ENCODE results near the gene CDKN2B.

CDKN2B gene

DNA sequence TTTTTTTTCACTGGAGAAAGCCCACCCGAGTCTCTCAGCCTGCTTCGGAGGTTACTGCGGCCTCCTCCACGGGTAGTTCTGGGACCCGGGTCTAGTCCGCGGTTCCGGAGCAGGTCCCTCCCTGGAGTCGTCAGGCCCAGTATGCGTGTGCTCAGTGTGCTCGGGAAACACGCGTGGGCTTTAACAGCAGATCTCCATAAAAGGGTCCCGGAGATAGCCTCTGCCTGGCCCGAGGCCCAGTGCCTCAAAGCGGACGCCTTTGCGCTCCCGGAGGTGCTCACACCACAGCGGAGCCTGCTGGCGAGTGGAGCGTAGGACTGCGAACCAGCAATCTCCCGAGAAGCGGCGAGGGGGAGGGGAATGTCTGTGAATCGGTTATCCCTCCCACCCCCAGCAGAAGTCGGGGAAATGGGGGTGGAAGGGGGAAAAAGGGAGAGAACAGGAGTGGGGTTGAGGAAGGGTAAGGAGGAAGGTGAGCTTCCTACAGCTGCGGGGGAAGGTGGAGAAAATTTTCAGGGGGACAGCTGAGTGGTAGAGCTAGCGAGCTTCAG, 43.6 kb downstream of the CDKN2B start:
- CTCF ChIA-PET, result no interaction called here
- no peaks in the 10 kb centered on the region; the same call in 1 of the 2 replicates for H3K9me3 ChIP-seq (ENCODE audit: control insufficient read depth, insufficient read depth, low read depth, low read length)
- TF ChIP-seq SP3 (tag by site-specific recombination; IDR thresholded peaks at IDR 0.05) (no peak), ZNF423 (tag by site-specific recombination; IDR thresholded peaks at IDR 0.05) (no peak), ZNF16 (tag by site-specific recombination; IDR thresholded peaks at IDR 0.05; ENCODE audit: low read depth) (no peak), ZNF549 (tag by site-specific recombination; IDR thresholded peaks at IDR 0.05) (no peak), MEIS1 (CRISPR knock-in tag; IDR thresholded peaks at IDR 0.05; ENCODE audit: borderline replicate concordance) (no peak), ZNF747 (tag by site-specific recombination; IDR thresholded peaks at IDR 0.05) (no peak), MZF1 (tag by site-specific recombination; IDR thresholded peaks at IDR 0.05; ENCODE audit: borderline replicate concordance) (no peak), ZNF521 (tag by site-specific recombination; IDR thresholded peaks at IDR 0.05) (no peak), ZNF768 (tag by site-specific recombination; IDR thresholded peaks at IDR 0.05) (no peak), RBAK (tag by site-specific recombination; IDR thresholded peaks at IDR 0.05) (no peak), YY1 (tag by site-specific recombination; IDR thresholded peaks at IDR 0.05) (no peak), ZNF394 (tag by site-specific recombination; IDR thresholded peaks at IDR 0.05; ENCODE audit: borderline replicate concordance) (no peak)
- TF ChIP-seq, protein P1, sequence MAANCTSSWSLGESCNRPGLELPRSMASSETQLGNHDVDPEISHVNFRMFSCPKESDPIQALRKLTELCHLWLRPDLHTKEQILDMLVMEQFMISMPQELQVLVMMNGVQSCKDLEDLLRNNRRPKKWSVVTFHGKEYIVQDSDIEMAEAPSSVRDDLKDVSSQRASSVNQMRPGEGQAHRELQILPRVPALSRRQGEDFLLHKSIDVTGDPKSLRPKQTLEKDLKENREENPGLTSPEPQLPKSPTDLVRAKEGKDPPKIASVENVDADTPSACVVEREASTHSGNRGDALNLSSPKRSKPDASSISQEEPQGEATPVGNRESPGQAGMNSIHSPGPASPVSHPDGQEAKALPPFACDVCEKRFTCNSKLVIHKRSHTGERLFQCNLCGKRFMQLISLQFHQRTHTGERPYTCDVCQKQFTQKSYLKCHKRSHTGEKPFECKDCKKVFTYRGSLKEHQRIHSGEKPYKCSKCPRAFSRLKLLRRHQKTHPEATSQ (tag by site-specific recombination; IDR thresholded peaks at IDR 0.05), result no peak
- TF ChIP-seq, protein P2, sequence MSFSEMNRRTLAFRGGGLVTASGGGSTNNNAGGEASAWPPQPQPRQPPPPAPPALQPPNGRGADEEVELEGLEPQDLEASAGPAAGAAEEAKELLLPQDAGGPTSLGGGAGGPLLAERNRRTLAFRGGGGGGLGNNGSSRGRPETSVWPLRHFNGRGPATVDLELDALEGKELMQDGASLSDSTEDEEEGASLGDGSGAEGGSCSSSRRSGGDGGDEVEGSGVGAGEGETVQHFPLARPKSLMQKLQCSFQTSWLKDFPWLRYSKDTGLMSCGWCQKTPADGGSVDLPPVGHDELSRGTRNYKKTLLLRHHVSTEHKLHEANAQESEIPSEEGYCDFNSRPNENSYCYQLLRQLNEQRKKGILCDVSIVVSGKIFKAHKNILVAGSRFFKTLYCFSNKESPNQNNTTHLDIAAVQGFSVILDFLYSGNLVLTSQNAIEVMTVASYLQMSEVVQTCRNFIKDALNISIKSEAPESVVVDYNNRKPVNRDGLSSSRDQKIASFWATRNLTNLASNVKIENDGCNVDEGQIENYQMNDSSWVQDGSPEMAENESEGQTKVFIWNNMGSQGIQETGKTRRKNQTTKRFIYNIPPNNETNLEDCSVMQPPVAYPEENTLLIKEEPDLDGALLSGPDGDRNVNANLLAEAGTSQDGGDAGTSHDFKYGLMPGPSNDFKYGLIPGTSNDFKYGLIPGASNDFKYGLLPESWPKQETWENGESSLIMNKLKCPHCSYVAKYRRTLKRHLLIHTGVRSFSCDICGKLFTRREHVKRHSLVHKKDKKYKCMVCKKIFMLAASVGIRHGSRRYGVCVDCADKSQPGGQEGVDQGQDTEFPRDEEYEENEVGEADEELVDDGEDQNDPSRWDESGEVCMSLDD (tag by site-specific recombination; IDR thresholded peaks at IDR 0.05), result no peak
- TF ChIP-seq, protein P3, sequence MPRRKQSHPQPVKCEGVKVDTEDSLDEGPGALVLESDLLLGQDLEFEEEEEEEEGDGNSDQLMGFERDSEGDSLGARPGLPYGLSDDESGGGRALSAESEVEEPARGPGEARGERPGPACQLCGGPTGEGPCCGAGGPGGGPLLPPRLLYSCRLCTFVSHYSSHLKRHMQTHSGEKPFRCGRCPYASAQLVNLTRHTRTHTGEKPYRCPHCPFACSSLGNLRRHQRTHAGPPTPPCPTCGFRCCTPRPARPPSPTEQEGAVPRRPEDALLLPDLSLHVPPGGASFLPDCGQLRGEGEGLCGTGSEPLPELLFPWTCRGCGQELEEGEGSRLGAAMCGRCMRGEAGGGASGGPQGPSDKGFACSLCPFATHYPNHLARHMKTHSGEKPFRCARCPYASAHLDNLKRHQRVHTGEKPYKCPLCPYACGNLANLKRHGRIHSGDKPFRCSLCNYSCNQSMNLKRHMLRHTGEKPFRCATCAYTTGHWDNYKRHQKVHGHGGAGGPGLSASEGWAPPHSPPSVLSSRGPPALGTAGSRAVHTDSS (tag by site-specific recombination; IDR thresholded peaks at IDR 0.05), result no peak
- TF ChIP-seq, protein P4, sequence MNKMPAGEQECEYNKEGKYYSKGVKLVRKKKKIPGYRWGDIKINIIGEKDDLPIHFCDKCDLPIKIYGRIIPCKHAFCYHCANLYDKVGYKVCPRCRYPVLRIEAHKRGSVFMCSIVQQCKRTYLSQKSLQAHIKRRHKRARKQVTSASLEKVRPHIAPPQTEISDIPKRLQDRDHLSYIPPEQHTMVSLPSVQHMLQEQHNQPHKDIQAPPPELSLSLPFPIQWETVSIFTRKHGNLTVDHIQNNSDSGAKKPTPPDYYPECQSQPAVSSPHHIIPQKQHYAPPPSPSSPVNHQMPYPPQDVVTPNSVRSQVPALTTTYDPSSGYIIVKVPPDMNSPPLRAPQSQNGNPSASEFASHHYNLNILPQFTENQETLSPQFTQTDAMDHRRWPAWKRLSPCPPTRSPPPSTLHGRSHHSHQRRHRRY (tag by site-specific recombination; IDR thresholded peaks at IDR 0.05), result no peak
- no peak overlapping the region for H3K27ac ChIP-seq (ENCODE audit: extremely low read depth, low read depth, low read length)
- no peaks in the 10 kb centered on the region for H3K4me1 ChIP-seq (ENCODE audit: control insufficient read depth, insufficient read depth, low read length)
- POLR2A ChIA-PET, result no interaction called here
- H3K4me3 ChIP-seq (ENCODE audit: low read depth, low read length), result no peak overlapping the region
- H3K36me3 ChIP-seq (ENCODE audit: control insufficient read depth in 2 of 2, insufficient read depth in 1 of 2, low read length in 2 of 2), result peaks cover 17 to 50% of the 10 kb centered on the region in 2 experiments

DNA sequence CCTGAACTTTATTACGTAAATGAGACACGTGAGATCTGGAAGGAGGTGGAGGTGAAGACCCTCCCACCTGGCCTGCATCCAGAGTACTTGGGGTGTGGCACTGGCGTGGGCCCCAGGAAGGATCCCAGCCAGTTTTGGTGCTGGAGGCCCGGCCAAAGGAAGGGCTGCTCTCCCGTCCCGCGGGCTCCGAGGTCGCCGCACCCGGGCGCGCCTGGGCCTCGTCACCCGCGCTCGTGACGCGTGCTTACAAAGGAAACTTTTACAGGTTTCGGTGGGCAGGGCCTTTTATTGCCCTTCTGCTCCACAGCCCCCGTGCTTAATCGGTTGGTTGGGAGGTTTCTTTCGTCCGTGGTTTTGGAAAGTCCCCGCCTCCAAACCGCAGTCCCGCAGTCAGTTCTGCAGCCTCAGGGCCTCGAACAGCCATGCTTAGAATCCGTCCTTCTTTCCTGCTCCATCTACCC, 44.1 kb downstream of the CDKN2B start:
- CTCF ChIA-PET, result interaction anchor here (0.7 kb wide), 1 partner anchor 47 kb away, joined by 3 read pairs; no protein-coding TSS in a partner anchor
- POLR2A ChIA-PET, result no interaction called here
- Histone ChIP-seq H3K27ac (ENCODE audit: extremely low read depth, low read depth, low read length) (no peak overlapping the region), H3K36me3 (ENCODE audit: control insufficient read depth in 2 of 2, insufficient read depth in 1 of 2, low read length in 2 of 2) (peaks cover 12 to 44% of the 10 kb centered on the region in 2 experiments), H3K9me3 (ENCODE audit: control insufficient read depth, insufficient read depth, low read depth, low read length) (no peaks in the 10 kb centered on the region; the same call in 1 of the 2 replicates), H3K4me3 (ENCODE audit: low read depth, low read length) (no peak overlapping the region), H3K4me1 (ENCODE audit: control insufficient read depth, insufficient read depth, low read length) (no peaks in the 10 kb centered on the region)
- TF ChIP-seq RBAK (tag by site-specific recombination; IDR thresholded peaks at IDR 0.05) (no peak), ZNF707 (tag by site-specific recombination; IDR thresholded peaks at IDR 0.05) (no peak), ZNF184 (tag by site-specific recombination; IDR thresholded peaks at IDR 0.05) (no peak), ZNF501 (tag by site-specific recombination; IDR thresholded peaks at IDR 0.05) (no peak), ZNF221 (tag by site-specific recombination; IDR thresholded peaks at IDR 0.05; ENCODE audit: borderline replicate concordance) (no peak), ZNF341 (tag by site-specific recombination; IDR thresholded peaks at IDR 0.05; ENCODE audit: low read depth) (no peak), BCL11B (tag by site-specific recombination; IDR thresholded peaks at IDR 0.05; ENCODE audit: low read depth) (no peak), ZNF660 (tag by site-specific recombination; IDR thresholded peaks at IDR 0.05) (no peak), ZNF776 (tag by site-specific recombination; IDR thresholded peaks at IDR 0.05; ENCODE audit: borderline replicate concordance) (no peak), IKZF3 (tag by site-specific recombination; IDR thresholded peaks at IDR 0.05) (no peak), SETDB1 (IDR thresholded peaks at IDR 0.05; ENCODE audit: insufficient read length, low read length) (no peak), HOXC10 (CRISPR knock-in tag; IDR thresholded peaks at IDR 0.05) (no peak)
- TF ChIP-seq, protein P5, sequence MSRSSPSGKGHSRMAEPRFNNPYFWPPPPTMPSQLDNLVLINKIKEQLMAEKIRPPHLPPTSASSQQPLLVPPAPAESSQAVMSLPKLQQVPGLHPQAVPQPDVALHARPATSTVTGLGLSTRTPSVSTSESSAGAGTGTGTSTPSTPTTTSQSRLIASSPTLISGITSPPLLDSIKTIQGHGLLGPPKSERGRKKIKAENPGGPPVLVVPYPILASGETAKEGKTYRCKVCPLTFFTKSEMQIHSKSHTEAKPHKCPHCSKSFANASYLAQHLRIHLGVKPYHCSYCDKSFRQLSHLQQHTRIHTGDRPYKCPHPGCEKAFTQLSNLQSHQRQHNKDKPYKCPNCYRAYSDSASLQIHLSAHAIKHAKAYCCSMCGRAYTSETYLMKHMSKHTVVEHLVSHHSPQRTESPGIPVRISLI (tag by site-specific recombination; IDR thresholded peaks at IDR 0.05), result no peak
